Measurements from ENCODE around the gene SAMD1.
"Not testable (repeated sequence)": the region's sequence is repeated elsewhere in the genome, so short reads cannot be mapped to it uniquely, and the experiment has no call there.

The SAMD1 gene

GRCh38 chr19:14051980-14052379 lies 38.6 kb downstream of the SAMD1 start:
- Mint-ChIP-seq H3K9me3 (no peaks in the 10 kb centered on the region), H3K36me3 (ENCODE audit: low read depth) (peaks cover 48% of the 10 kb centered on the region), H3K27ac (peak overlapping the region; percentile 42), H3K4me3 (no peak overlapping the region), H3K4me1 (ENCODE audit: low read depth) (peaks cover 7% of the 10 kb centered on the region), H3K27me3 (peaks cover 10% of the 10 kb centered on the region)

DNA sequence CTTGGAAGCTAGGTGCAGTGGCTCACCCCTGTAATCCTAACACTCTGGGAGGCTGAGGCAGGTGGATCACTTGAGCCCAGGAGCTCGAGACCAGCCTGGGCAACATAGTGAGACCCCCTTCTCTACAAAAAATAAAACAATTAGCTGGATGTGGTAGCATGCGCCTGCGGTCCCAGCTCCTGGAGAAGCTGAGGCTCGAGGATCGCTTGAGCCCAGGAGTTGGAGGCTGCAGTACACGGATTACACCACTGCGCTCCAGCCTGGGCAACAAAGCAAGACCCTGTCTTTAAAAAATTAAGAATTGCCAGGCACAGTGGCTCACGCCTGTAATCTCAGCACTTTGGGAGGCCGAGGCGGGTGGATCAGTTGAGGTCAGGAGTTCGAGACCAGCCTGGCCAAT lies 39.6 kb downstream of the SAMD1 start:
- H3K36me3 Mint-ChIP-seq (ENCODE audit: low read depth), result peaks cover 56% of the 10 kb centered on the region
- not testable (repeated sequence) for H3K27me3 Mint-ChIP-seq; H3K4me1 Mint-ChIP-seq (ENCODE audit: low read depth); H3K4me3 Mint-ChIP-seq; H3K27ac Mint-ChIP-seq; H3K9me3 Mint-ChIP-seq

DNA sequence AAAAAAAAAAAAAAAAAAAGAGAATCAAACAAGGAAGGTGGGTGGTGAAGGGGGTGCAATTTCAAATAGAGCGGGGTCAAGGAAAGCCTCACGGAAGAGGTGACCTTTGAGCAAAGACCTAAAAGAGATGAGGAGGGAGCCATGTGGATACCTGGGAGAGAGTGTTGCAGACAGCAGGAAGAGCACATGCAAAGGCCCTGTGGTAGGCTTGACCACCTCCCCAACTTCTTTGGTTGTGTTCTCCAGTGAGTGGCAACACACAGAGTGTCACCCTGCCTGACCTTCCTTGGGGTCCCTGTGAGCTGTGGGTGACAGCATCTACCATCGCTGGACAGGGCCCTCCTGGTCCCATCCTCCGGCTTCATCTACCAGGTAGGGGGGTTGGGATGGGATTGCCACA lies 40.0 kb downstream of the SAMD1 start:
- Mint-ChIP-seq H3K27me3 (peaks cover 3% of the 10 kb centered on the region), H3K27ac (no peak overlapping the region), H3K9me3 (no peaks in the 10 kb centered on the region), H3K4me3 (no peak overlapping the region), H3K36me3 (ENCODE audit: low read depth) (peaks cover 60% of the 10 kb centered on the region), H3K4me1 (ENCODE audit: low read depth) (peaks cover 7% of the 10 kb centered on the region)

DNA sequence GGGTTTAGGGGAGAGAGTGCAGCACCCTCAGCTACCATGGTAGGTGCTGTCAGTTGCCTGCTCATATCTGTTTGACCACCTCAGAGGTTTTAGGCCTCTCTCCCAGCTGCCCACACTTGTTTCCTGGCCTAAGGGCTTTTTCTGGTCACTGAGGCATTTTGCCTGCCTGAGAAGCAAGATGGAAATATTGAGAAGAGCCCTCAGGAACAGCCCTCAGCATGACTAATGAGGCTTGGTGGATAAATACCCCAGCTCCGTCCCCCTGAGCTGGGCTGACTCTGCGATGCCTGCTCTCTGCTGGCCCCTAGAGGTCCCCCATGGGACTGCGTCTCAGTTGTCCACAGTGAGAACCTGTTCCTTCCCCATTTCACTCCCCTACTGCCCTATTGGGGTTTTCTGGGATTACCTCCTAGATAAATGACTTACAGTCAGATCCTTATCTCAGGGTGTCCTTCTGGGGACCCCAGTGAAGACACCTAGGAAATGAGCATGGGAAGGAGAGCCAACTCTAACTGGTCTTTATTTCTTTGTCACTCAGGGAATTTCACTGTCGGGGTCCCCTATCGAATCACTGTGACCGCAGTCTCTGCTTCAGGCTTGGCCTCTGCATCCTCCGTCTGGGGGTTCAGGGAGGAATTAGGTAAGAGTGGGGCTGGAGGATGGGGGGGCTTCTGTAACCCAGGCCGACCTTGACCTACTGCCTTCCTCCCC lies 42.0 kb downstream of the SAMD1 start:
- Mint-ChIP-seq H3K4me3 (no peak overlapping the region), H3K4me1 (ENCODE audit: low read depth) (peaks cover 7% of the 10 kb centered on the region), H3K36me3 (ENCODE audit: low read depth) (peaks cover 66% of the 10 kb centered on the region), H3K27me3 (no peaks in the 10 kb centered on the region), H3K27ac (peak overlapping the region; percentile 40), H3K9me3 (no peaks in the 10 kb centered on the region)

- not testable (repeated sequence) for H3K27ac Mint-ChIP-seq; H3K9me3 Mint-ChIP-seq; H3K4me3 Mint-ChIP-seq; H3K27me3 Mint-ChIP-seq; H3K4me1 Mint-ChIP-seq (ENCODE audit: low read depth)
- H3K36me3 Mint-ChIP-seq (ENCODE audit: low read depth), result peaks cover 65% of the 10 kb centered on the region
Measured at GRCh38 chr19:14047866-14048265, 42.7 kb downstream of the SAMD1 start.

GRCh38 chr19:14042659-14043608 lies 47.6 kb downstream of the SAMD1 start:
- H3K4me1 Mint-ChIP-seq (ENCODE audit: low read depth), result peaks cover 10% of the 10 kb centered on the region
- H3K27me3 Mint-ChIP-seq, H3K4me3 Mint-ChIP-seq, H3K9me3 Mint-ChIP-seq: not testable (repeated sequence)
- peaks cover 41% of the 10 kb centered on the region for H3K36me3 Mint-ChIP-seq (ENCODE audit: low read depth)
- peak overlapping the region; percentile 58 for H3K27ac Mint-ChIP-seq

DNA sequence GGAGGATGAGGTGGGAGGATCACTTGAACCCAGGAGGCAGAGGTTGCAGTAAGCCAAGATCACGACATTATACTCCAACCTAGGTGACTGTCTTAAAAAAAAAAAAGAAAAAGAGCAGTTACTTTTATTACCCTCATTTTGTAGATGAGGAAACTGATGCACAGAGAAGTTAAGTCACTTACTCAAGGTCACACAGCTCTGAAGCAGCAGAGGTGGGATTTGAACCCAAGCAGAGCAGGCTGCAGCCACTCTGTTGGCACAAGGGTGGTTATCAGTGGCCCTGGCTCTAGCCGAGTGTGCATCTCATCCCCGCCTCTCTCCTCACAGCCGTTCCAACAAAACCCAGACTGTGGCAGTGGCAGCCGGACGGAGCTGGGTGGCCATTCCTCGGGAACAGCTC lies 51.4 kb downstream of the SAMD1 start:
- Mint-ChIP-seq H3K27ac (no peak overlapping the region), H3K4me1 (ENCODE audit: low read depth) (peaks cover 14% of the 10 kb centered on the region)

More for the DNA sequence above, 51.4 kb downstream of the SAMD1 start:
- no peaks in the 10 kb centered on the region for H3K27me3 Mint-ChIP-seq
- H3K36me3 Mint-ChIP-seq (ENCODE audit: low read depth), result peaks cover 33% of the 10 kb centered on the region
- H3K4me3 Mint-ChIP-seq, result no peak overlapping the region
- H3K9me3 Mint-ChIP-seq, result no peaks in the 10 kb centered on the region
